Left hindlimb (tissue), 1 donor: ENCODE results near the gene CD5L.

Source experiments
- DNase-seq: peaks from one replicate; pipeline ENCODE4 v3.0.0-alpha.2; 2018

CD5L gene

DNA sequence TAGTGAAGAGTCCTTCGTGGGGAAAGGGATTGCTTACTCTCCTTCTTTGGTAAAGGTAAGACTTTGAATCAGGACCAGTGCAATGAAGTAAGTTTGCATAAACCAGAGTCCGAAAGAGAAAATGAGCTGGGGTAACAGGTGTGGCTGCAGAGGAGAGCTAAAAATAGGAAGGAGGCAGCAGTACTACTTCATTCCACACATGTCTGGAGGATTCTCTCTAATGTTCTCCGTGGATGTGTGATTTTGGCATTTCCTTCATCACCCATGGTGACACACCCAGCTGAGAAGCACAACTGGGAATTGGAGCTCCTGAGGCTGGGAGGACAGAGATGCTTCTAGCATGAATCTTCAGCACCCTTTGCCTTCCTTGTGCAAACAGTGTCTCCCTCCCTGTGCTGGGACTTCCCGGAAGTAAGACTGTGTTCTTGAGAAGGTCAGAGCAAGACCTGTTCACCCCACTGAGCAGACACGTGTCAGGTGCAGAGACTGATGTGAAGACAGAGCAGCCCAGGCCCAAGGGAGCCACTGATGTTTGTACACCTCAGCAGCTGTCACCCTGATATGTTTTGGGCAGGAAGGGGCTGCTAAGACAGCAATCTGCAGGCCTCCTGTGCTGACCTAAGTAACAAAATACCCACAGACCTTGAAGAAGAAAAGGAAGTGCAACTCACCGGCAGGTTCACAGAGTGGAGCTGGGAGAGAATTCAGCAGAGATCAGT is 35.0 kb downstream of the CD5L start:
- no peak for DNase-seq

DNA sequence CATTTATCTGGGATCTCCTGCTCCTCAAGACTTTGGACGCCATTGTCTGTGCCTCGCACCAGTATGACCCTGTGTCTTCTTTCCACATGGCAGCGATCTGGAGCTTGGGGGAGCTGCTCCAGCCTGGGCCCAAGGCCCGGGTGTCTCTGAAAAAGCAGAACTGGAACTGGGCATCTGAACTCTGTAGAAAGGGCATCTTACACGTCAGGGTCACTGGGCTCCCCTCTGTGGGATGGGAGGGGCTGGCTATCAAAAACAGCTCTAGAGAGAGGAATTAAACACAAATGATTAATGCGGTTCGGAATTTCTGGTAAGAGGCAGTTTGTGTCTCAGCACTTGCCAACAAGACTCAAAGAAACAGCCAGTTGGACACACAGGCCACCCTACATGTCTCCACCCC is 37.8 kb downstream of the CD5L start:
- DNase-seq: no peak

DNA sequence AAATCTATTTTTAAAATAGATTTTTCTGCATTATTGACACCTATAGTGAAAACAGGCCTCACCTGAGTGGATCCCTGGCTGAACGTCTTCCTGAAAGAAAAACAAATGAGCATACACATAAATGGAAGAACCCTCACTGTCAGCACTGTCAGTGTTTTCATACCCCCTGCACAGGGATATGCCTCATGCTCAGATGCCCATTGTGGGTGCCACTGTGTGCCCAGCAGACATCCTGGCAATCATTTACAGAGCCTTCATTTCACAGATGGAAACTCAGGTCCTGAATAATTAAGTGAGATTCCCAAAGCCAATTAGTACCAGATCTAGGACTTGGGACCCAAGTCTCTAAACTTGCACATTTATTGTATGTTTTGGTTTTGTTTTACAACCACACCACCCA is 41.6 kb downstream of the CD5L start:
- no peak for DNase-seq

DNA sequence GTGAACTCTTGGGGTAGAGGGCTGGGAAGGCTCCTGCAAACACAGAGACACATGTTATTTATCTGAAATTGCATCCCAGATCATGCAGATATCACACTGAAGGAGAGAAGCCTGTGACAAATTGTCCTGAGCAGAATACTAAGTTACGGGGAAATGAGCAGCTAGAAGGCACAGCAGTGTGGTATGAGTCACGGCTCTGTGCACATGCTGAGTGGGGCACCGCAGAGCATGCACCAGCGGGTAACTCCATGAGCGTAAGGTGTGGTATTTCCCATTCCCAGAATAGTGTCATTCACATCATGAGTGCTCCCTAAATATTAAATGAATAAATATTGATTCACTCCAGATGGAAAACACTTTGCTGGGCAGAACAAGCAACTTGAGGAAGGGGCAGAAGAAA is 43.4 kb downstream of the CD5L start:
- DNase-seq: no peak

DNA sequence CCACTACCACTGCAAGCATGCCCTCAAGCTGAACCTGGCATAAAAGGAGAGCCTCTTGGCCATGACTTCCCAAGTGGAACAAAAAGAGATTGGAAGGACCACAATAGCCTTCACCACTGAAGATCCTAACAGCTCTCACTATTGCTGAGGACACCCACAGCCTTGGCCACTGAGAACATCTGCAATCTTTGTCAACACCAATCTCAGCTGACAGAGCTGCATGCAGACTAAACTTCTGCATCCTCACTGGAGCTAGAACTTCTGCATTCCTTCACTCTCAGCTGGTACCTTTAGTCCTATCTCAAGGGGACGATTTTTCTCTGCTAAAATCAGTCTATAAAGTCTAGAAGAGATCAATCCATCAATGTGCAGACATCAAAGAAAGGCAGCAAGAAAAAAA is 56.4 kb downstream of the CD5L start:
- no peak for DNase-seq

DNA sequence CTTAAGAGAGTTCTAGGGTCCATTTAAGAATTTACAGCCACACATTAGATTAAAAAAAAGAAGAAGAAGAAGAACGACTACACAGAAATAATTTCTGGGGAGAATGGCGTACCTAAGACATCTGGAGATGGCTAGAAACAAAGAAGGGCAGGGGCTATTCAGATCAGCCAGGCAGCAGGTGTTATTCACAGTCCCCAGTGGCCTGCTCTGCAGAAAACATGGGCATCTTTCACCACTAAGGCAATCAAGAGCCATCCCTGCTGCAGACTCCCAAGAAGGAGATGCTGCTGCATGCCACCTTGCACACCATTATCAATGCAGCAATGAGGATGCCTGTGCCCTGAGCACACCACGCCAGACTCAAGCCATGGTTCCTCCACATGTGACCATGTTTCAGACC is 56.8 kb downstream of the CD5L start:
- DNase-seq: no peak

DNA sequence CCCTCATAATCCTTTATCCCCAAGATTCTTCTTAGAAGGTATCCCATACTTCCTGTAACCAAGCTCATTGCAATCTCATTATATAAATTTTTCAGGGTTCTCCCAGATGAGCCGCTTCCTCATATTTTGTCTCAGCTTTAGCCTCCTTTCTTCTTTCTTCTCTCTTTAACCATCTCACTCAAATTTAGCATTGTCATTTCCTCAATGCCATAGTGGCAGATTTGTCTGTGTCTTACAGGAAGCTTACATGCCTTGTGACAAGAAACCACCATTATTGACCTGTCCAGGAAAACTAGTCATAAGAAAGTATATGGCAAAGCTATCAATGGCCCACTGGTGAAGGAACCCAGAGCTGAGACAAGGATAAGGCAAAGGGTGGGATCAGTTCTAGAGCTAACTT is 58.7 kb downstream of the CD5L start:
- no peak for DNase-seq

DNA sequence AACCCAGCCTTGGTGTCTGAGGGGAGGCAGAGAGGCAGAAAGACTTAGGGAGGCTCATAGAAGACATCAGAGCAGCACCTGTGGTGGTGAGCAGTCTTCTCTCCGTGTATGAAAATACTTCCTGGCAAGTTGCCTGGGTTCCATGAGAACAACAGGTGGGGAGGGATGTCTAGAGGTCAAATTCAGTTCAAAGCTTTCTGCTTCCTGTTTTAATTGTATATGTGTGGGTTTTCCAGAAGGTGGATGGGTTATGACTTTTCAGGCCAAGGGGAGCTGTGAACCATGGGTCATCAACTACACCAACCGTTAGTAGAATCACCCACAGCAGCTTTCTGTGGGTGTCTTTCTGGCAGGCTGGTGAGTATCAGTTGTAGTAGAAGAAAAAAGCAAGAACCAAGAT is 60.6 kb downstream of the CD5L start:
- DNase-seq: no peak
